ENCODE data around the gene HELZ. TPM values are rescaled to one million over a fixed set of nuclear protein-coding genes. Genes with fewer than 3 reads are reported as not detected.
"Not testable (repeated sequence)": the region's sequence is repeated elsewhere in the genome, so short reads cannot be mapped to it uniquely, and the experiment has no call there.

The HELZ gene
- total RNA-seq, 2 donors from 2014 or later, result 38.7 to 99.4 TPM

GRCh38 chr17:67130768-67131167 is 114.2 kb downstream of the HELZ start:
- WGBS, result 95% methylated on average over 4 of the region's 4 CpGs
- H3K27me3 ChIP-seq (replicated peaks; ENCODE audit: insufficient read depth), result no peaks in the 10 kb centered on the region
- no peak overlapping the region for H3K27ac ChIP-seq
- no peak overlapping the region for H3K4me3 ChIP-seq
- no peak for DNase-seq (ENCODE audit: low spot score)
- TF ChIP-seq CTCF (IDR thresholded peaks at IDR 0.05), result no peak
- TF ChIP-seq POLR2A (IDR thresholded peaks at IDR 0.05), result no peak
- no peak for TF ChIP-seq POLR2AphosphoS5 (IDR thresholded peaks at IDR 0.05)
- intact Hi-C loops (cut with DNase I), result no loop called here
- no peaks in the 10 kb centered on the region for H3K4me1 ChIP-seq (replicated peaks)
- no peaks in the 10 kb centered on the region for H3K36me3 ChIP-seq
- H3K9me3 ChIP-seq, result no peaks in the 10 kb centered on the region

DNA sequence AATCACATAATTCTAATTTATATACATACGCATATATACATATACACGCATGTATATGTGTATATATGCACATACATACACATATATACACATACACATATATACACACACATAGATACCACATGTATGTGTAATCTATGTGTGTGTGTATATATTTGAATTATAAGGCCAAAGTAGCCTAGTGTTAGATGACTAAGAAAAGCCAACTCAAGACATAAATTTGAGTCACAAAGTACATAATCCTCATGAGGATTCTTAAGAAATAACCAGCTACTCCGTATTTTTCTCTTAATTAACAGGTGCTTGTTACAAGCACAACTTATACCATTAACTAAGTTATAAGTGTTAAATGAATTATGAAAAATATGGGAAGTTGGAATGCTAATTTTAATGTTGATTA is 115.7 kb downstream of the HELZ start:
- DNase-seq (ENCODE audit: low spot score), result no peak
- WGBS, result 94% methylated on average over 3 of the region's 3 CpGs
- TF ChIP-seq POLR2AphosphoS5 (IDR thresholded peaks at IDR 0.05) (no peak), POLR2A (IDR thresholded peaks at IDR 0.05) (no peak), CTCF (IDR thresholded peaks at IDR 0.05) (no peak)

GRCh38 chr17:67128700-67129099 is 116.3 kb downstream of the HELZ start:
- TF ChIP-seq POLR2A (IDR thresholded peaks at IDR 0.05) (no peak), CTCF (IDR thresholded peaks at IDR 0.05) (no peak), POLR2AphosphoS5 (IDR thresholded peaks at IDR 0.05) (no peak)
- WGBS, result 73% methylated on average over 3 of the region's 3 CpGs
- intact Hi-C loops (cut with DNase I), result no loop called here
- Histone ChIP-seq H3K36me3 (no peaks in the 10 kb centered on the region), H3K27me3 (replicated peaks; ENCODE audit: insufficient read depth) (no peaks in the 10 kb centered on the region), H3K27ac (no peak overlapping the region), H3K9me3 (no peaks in the 10 kb centered on the region), H3K4me3 (no peak overlapping the region), H3K4me1 (replicated peaks) (no peaks in the 10 kb centered on the region)
- no peak for DNase-seq (ENCODE audit: low spot score)

More for the DNA sequence above, 115.7 kb downstream of the HELZ start:
- Histone ChIP-seq H3K27me3 (replicated peaks; ENCODE audit: insufficient read depth) (no peaks in the 10 kb centered on the region), H3K36me3 (no peaks in the 10 kb centered on the region), H3K27ac (no peak overlapping the region), H3K9me3 (no peaks in the 10 kb centered on the region), H3K4me1 (replicated peaks) (no peaks in the 10 kb centered on the region), H3K4me3 (no peak overlapping the region)
- intact Hi-C loops (cut with DNase I), result no loop called here

- no peak for DNase-seq (ENCODE audit: low spot score)
- Histone ChIP-seq H3K27me3 (replicated peaks; ENCODE audit: insufficient read depth) (no peaks in the 10 kb centered on the region), H3K4me3 (no peak overlapping the region), H3K27ac (no peak overlapping the region), H3K9me3 (no peaks in the 10 kb centered on the region), H3K36me3 (no peaks in the 10 kb centered on the region), H3K4me1 (replicated peaks) (no peaks in the 10 kb centered on the region)
- TF ChIP-seq CTCF (IDR thresholded peaks at IDR 0.05), result no peak
- TF ChIP-seq POLR2A (IDR thresholded peaks at IDR 0.05), result no peak
- TF ChIP-seq POLR2AphosphoS5 (IDR thresholded peaks at IDR 0.05), result no peak
- intact Hi-C loops (cut with DNase I), result no loop called here
- 94% methylated on average over 2 of the region's 2 CpGs for WGBS
Observed at GRCh38 chr17:67127925-67128324, 117.1 kb downstream of the HELZ start.

- H3K27ac ChIP-seq, result no peak overlapping the region
- no peaks in the 10 kb centered on the region for H3K4me1 ChIP-seq (replicated peaks)
- TF ChIP-seq CTCF (IDR thresholded peaks at IDR 0.05) (no peak), POLR2A (IDR thresholded peaks at IDR 0.05) (no peak), POLR2AphosphoS5 (IDR thresholded peaks at IDR 0.05) (no peak)
- no peaks in the 10 kb centered on the region for H3K9me3 ChIP-seq
- H3K27me3 ChIP-seq (replicated peaks; ENCODE audit: insufficient read depth), result no peaks in the 10 kb centered on the region
- WGBS, result 36% methylated on average over 2 of the region's 2 CpGs
- H3K4me3 ChIP-seq, result no peak overlapping the region
- H3K36me3 ChIP-seq, result no peaks in the 10 kb centered on the region
- DNase-seq (ENCODE audit: low spot score), result no peak
- intact Hi-C loops (cut with DNase I), result no loop called here
Observed at GRCh38 chr17:67126983-67127382, 118.0 kb downstream of the HELZ start.

- H3K9me3 ChIP-seq; H3K27ac ChIP-seq; intact Hi-C loops (cut with DNase I); H3K4me3 ChIP-seq; DNase-seq (ENCODE audit: low spot score); H3K27me3 ChIP-seq (replicated peaks; ENCODE audit: insufficient read depth); H3K4me1 ChIP-seq (replicated peaks); H3K36me3 ChIP-seq: not testable (repeated sequence)
- WGBS, result 90% methylated on average over 6 of the region's 6 CpGs
Observed at GRCh38 chr17:67126543-67126942, 118.5 kb downstream of the HELZ start.

All from prostate gland (tissue), 2 donors.